GM13976 (cell line): ENCODE measurements around the gene CMIP.

Source experiments
- DNase-seq: peaks from one replicate; pipeline ENCODE4 v3.0.0; 2012; ENCODE audit warnings: low spot score
- CTCF ChIP-seq: IDR thresholded peaks from 2 replicates; pipeline ENCODE4 v1.5.1; 2012; ENCODE audit warnings: borderline replicate concordance, mild to moderate bottlenecking; ENCODE audit not compliant: insufficient read depth; ENCODE audit errors: extremely low read depth, missing control alignments, control extremely low read depth
- in situ Hi-C: fragments of 300-500 bp; cut with MboI; formaldehyde crosslinking; loops from one replicate; pipeline ENCODE4 v1.12.0; 2022; ENCODE audit warnings: low sequenced_read_pairs, mixed read lengths, inconsistent platforms; ENCODE audit not compliant: unreplicated experiment

CMIP gene

GRCh38 chr16:81532491-81533174, 88.0 kb downstream of the CMIP start:
- in situ Hi-C loops = no loop called here
- no peak for DNase-seq
- TF ChIP-seq CTCF = no peak

- TF ChIP-seq CTCF = no peak
- DNase-seq = no peak
- in situ Hi-C loops = no loop called here
Observed at GRCh38 chr16:81533175-81533507, 88.5 kb downstream of the CMIP start.

DNA sequence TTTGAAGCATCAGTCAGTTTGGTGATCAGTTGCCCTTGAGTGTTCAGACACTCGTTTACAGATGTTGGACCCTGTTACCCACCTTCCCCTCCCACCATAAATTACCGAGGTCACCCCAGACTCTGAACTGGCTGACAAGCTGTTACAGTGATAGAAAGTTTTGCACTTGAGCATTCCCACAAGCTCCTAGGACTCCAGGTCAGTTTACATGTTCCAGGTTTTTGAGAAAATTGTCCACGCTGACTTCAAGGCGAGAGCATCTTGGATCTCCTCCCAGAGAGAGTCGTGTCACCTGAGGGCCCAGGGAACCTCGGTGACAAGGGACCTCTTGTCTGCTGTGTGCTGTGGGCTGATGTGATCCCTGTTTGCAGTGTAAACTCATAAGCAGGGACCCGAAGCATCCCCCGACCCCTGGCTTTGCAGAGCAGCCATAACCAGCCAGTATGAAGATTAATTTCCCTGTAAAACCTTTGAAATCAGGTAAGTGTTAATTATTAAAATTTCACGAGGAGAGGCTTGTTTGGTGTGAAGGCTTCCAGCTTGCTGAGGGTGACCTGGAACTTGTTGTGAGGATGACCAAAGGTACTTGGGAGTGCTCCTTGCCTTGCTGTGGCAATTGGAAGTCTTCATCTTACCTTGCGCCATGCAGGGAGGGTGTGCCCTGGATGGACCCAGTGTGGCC, 91.2 kb downstream of the CMIP start:
- in situ Hi-C loops = no loop called here
- no peak for TF ChIP-seq CTCF

GRCh38 chr16:81536648-81537047, 92.0 kb downstream of the CMIP start:
- no peak for TF ChIP-seq CTCF
- DNase-seq = no peak
- in situ Hi-C loops = no loop called here

More for the DNA sequence above, 91.2 kb downstream of the CMIP start:
- no peak for DNase-seq

- DNase-seq = no peak
- TF ChIP-seq CTCF = no peak
- in situ Hi-C loops = no loop called here
Observed at GRCh38 chr16:81537721-81538561, 93.3 kb downstream of the CMIP start.

DNA sequence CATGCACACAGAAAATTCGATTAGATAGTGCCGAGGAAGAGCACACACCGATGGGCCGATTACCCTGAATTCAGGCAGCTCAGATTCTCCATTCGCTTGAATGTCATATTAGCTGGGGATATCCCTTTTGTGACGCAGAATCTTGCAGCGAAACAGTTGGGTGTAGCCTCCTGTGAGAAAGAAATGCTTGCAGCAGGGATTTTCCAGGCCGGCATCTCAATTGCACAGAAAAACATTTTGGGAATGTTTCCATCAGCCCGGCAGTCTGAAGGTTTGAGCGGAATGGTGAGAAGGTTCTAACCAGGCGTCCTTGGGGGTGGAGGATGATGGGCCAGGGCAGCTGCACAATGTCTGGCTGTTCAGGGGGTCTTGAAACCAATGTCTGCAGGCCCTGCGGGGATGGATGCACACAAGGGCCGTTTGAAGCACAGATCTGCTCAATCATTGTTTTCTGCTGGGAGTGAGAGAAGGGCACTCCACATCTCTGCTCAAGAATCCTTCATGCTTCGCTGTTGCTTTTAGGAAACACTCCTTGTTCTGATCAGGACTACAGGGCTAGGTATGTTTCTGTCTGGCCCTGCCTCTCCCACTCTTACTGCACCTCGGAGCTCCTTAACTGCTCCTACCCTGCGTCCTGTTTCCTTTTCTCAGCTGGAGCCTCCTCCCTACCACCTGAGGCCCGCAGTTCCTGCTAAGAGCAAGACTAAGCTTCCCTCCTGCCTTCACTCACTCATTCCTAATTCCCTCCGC, 94.6 kb downstream of the CMIP start:
- no peak for DNase-seq
- no peak for TF ChIP-seq CTCF
- in situ Hi-C loops = no loop called here
